ENCODE data around the gene LIPC. TPM values are rescaled to one million over a fixed set of nuclear protein-coding genes. Genes with fewer than 3 reads are reported as not detected.

Gene LIPC
- total RNA-seq, 1 experiment from 2014 or later = not detected

- ChIA-PET POLR2A (no interaction called here), CTCF (no interaction called here)
- no peaks in the 10 kb centered on the region for H3K9me3 Mint-ChIP-seq
- no peak for TF ChIP-seq ZNF281 (CRISPR knock-in tag; IDR thresholded peaks at IDR 0.05)
- TF ChIP-seq TP53 (CRISPR knock-in tag; IDR thresholded peaks at IDR 0.05) = no peak
- TF ChIP-seq AR (CRISPR knock-in tag; IDR thresholded peaks at IDR 0.05) = no peak
- TF ChIP-seq SMAD3 (CRISPR knock-in tag; IDR thresholded peaks at IDR 0.05; ENCODE audit: borderline replicate concordance) = no peak
- TF ChIP-seq PRRX2 (CRISPR knock-in tag; IDR thresholded peaks at IDR 0.05) = no peak
- TF ChIP-seq GTF2I (CRISPR knock-in tag; conservative IDR thresholded peaks at IDR 0.05) = no peak
- TF ChIP-seq PREB (CRISPR knock-in tag; IDR thresholded peaks at IDR 0.05; ENCODE audit: borderline replicate concordance) = no peak
- no peak for TF ChIP-seq ZBTB21 (CRISPR knock-in tag; IDR thresholded peaks at IDR 0.05; ENCODE audit: borderline replicate concordance)
- TF ChIP-seq ZSCAN18 (CRISPR knock-in tag; IDR thresholded peaks at IDR 0.05) = no peak
- no peak for ATAC-seq
- peaks cover 12% of the 10 kb centered on the region for H3K4me1 Mint-ChIP-seq
- DNase-seq (ENCODE audit: low spot score) = no peak
- no peak overlapping the region for H3K4me3 Mint-ChIP-seq
- H3K27me3 Mint-ChIP-seq (ENCODE audit: low read depth) = no peaks in the 10 kb centered on the region
- no peak overlapping the region for H3K27ac Mint-ChIP-seq
- peaks cover 12% of the 10 kb centered on the region for H3K36me3 Mint-ChIP-seq
Measured at GRCh38 chr15:58594898-58595297, 163.1 kb downstream of the LIPC start.

GRCh38 chr15:58595516-58596263, 163.9 kb downstream of the LIPC start:
- Mint-ChIP-seq H3K9me3 (no peaks in the 10 kb centered on the region), H3K27me3 (ENCODE audit: low read depth) (no peaks in the 10 kb centered on the region), H3K4me1 (peaks cover 14% of the 10 kb centered on the region), H3K36me3 (peaks cover 12% of the 10 kb centered on the region), H3K4me3 (no peak overlapping the region), H3K27ac (no peak overlapping the region)
- POLR2A ChIA-PET = no interaction called here
- ATAC-seq = no peak
- no peak for DNase-seq (ENCODE audit: low spot score)
- CTCF ChIA-PET = no interaction called here
- TF ChIP-seq NFE2L1 (CRISPR knock-in tag; IDR thresholded peaks at IDR 0.05) (no peak), MLX (CRISPR knock-in tag; IDR thresholded peaks at IDR 0.05) (no peak), SP1 (CRISPR knock-in tag; conservative IDR thresholded peaks at IDR 0.05) (no peak), USF1 (CRISPR knock-in tag; IDR thresholded peaks at IDR 0.05) (no peak), ELF4 (CRISPR knock-in tag; IDR thresholded peaks at IDR 0.05; ENCODE audit: low read depth) (no peak), GABPB1 (CRISPR knock-in tag; IDR thresholded peaks at IDR 0.05) (no peak), ERG (CRISPR knock-in tag; IDR thresholded peaks at IDR 0.05) (no peak), NFATC4 (CRISPR knock-in tag; IDR thresholded peaks at IDR 0.05) (no peak), FOXJ3 (CRISPR knock-in tag; IDR thresholded peaks at IDR 0.05; ENCODE audit: borderline replicate concordance) (no peak), ZNF219 (CRISPR knock-in tag; IDR thresholded peaks at IDR 0.05; ENCODE audit: borderline replicate concordance) (no peak), FOXK1 (CRISPR knock-in tag; IDR thresholded peaks at IDR 0.05) (no peak)
